ENCODE results near the gene HES1. TPM values are rescaled to one million over a fixed set of nuclear protein-coding genes. Genes with fewer than 3 reads are reported as not detected.
A peak's percentile ranks its signal among the peaks of the same experiment; 100 is the strongest.

Gene HES1
- total and polyA plus RNA-seq, 9 of the 15 experiments (the other 6 are each of a cell fraction or from before 2014, with no cell fraction given): 3.4 to 37.0 (median 19.3) TPM

GRCh38 chr3:194161131-194162045 lies 25.4 kb downstream of the HES1 start:
- no peaks in the 10 kb centered on the region for H3K36me3 ChIP-seq (ENCODE audit: control insufficient read depth, insufficient read depth, low read length)
- no peaks in the 10 kb centered on the region for H3K27me3 ChIP-seq (ENCODE audit: control insufficient read depth in 2 of 2, insufficient read depth in 2 of 2, low read length in 2 of 2)
- DNase-seq (ENCODE audit: extremely low read depth in 1 of 4, low spot score in 3 of 4) (no peak), ATAC-seq (peak; percentile 50), FAIRE-seq (no peak)
- peaks cover 6% of the 10 kb centered on the region in 2 experiments; a peak in 1 of 5 replicates for H3K4me1 ChIP-seq (replicated peaks in 1 of 2; ENCODE audit: control insufficient read depth in 2 of 2, insufficient read depth in 2 of 2, low read length in 2 of 2)
- ChIA-PET POLR2A (interaction anchor here (0.5 kb wide), 1 partner anchor 19 kb away, joined by 3 read pairs; no protein-coding TSS in a partner anchor), CTCF (ENCODE audit: low intra/inter-chr PET ratio) (interaction anchor here (0.5 kb wide), 1 partner anchor 262 kb away, joined by 3 read pairs; no protein-coding TSS in a partner anchor)
- in situ Hi-C loops (cut with MboI) (loop anchor here (10.0 kb wide), 1 partner anchor 153 kb away; no protein-coding TSS in a partner anchor), intact Hi-C loops (cut with micrococcal nuclease) (no loop called here)
- 49% methylated on average over 13 of the region's 15 CpGs for WGBS (ENCODE audit: insufficient coverage, low coverage, missing lambda C conversion rate)
- H2AFZ ChIP-seq (ENCODE audit: low read depth, low read length): 0 out of 2 replicates have a peak overlapping the region, but pooled peaks have one; percentile 22
- H3K9me1 ChIP-seq (ENCODE audit: control insufficient read depth, insufficient read depth, low read length): no peaks in the 10 kb centered on the region
- H3K4me2 ChIP-seq (ENCODE audit: insufficient read depth, low read length): no peak overlapping the region
- peak overlapping the region in 1 of 2 experiments; percentile 69; a peak in 1 of 4 replicates for H3K9ac ChIP-seq (ENCODE audit: insufficient read depth in 1 of 2, low read depth in 2 of 2, low read length in 2 of 2)
- no peaks in the 10 kb centered on the region for H4K20me1 ChIP-seq (replicated peaks; ENCODE audit: control insufficient read depth, insufficient read depth, low read length)
- H3K79me2 ChIP-seq (ENCODE audit: control insufficient read depth, insufficient read depth, low read length): no peaks in the 10 kb centered on the region
- H3K4me3 ChIP-seq: no peak overlapping the region
- no peaks in the 10 kb centered on the region for H3K9me3 ChIP-seq (replicated peaks; ENCODE audit: control insufficient read depth, insufficient read depth, low read depth, low read length)
- BruUV-seq (replicated peaks): no TSS peak
- H3K27ac ChIP-seq (ENCODE audit: extremely low read depth, low read depth, low read length): no peak overlapping the region
- TF ChIP-seq GABPB2 (CRISPR knock-in tag; conservative IDR thresholded peaks at IDR 0.05) (no peak), CHD7 (IDR thresholded peaks at IDR 0.05; ENCODE audit: low read depth, low read length) (no peak), IRF1 (CRISPR knock-in tag; IDR thresholded peaks at IDR 0.05; ENCODE audit: borderline replicate concordance) (no peak), STAG1 (CRISPR knock-in tag; IDR thresholded peaks at IDR 0.05; ENCODE audit: borderline replicate concordance) (no peak), NCOR1 (IDR thresholded peaks at IDR 0.05) (no peak), ZNF444 (CRISPR knock-in tag; IDR thresholded peaks at IDR 0.05) (no peak), ZNF263 (CRISPR knock-in tag; IDR thresholded peaks at IDR 0.05; ENCODE audit: borderline replicate concordance) (no peak), NFRKB (IDR thresholded peaks at IDR 0.05; ENCODE audit: low read depth) (no peak)
